HCT116 (cell line): ENCODE results near the gene CLRN3.

Experiments
- EZH2 ChIP-seq: fragments of 200-600 bp; sonication (generic); IDR thresholded peaks from 2 replicates; pipeline ENCODE4 v1.6.1; 2017; ENCODE audit warnings: antibody characterized with exemption, mixed run types
- EZH2phosphoT487 ChIP-seq: fragments of 200-600 bp; IDR thresholded peaks from 2 replicates; pipeline ENCODE4 v1.6.1; 2018; ENCODE audit warnings: antibody characterized with exemption, borderline replicate concordance
- ZFX ChIP-seq: fragments of 450-650 bp; IDR thresholded peaks from 2 replicates; pipeline ENCODE4 v1.6.1; 2017
- TF ChIP-seq, protein P1 (sequence below), 3 experiments: fragments of 200-600 bp in 1 of 3; sonication (generic) in 1 of 3; IDR thresholded peaks in 2 of 3; conservative IDR thresholded peaks in 1 of 3; 2 replicates each; pipeline ENCODE4 v1.5.1; 2012 to 2017; ENCODE audit warnings: low read depth in 2 of 3, low read length in 2 of 3, antibody characterized with exemption in 1 of 3, borderline replicate concordance in 1 of 3, control low read depth in 1 of 3, mild to moderate bottlenecking in 1 of 3, mixed read lengths in 1 of 3, mixed run types in 1 of 3, moderate library complexity in 1 of 3; ENCODE audit not compliant: insufficient read depth in 1 of 3

DNA sequence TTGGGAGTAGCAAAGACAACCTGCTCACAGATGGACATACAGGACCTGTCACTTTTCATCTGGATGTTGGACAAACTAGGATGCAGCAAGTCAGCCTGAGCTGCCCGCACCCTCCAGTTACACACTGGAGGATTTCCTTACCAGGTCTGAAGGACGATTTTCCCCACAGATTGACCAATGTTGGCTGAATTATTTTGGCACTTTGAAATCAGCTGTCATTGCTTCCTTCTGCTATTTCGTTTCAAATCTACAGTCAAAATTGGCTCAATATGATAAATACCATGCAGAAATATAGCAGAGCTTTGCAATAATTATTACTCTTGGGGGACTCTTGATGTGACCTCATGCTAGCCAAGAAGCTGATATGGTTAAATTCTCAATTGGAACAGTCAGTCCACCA is 2.5 kb downstream of the CLRN3 start:
- TF ChIP-seq ZFX (no peak), EZH2 (no peak), EZH2phosphoT487 (no peak)
- TF ChIP-seq, protein P1, sequence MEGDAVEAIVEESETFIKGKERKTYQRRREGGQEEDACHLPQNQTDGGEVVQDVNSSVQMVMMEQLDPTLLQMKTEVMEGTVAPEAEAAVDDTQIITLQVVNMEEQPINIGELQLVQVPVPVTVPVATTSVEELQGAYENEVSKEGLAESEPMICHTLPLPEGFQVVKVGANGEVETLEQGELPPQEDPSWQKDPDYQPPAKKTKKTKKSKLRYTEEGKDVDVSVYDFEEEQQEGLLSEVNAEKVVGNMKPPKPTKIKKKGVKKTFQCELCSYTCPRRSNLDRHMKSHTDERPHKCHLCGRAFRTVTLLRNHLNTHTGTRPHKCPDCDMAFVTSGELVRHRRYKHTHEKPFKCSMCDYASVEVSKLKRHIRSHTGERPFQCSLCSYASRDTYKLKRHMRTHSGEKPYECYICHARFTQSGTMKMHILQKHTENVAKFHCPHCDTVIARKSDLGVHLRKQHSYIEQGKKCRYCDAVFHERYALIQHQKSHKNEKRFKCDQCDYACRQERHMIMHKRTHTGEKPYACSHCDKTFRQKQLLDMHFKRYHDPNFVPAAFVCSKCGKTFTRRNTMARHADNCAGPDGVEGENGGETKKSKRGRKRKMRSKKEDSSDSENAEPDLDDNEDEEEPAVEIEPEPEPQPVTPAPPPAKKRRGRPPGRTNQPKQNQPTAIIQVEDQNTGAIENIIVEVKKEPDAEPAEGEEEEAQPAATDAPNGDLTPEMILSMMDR (IDR thresholded peaks at IDR 0.05 in 2 of 3, conservative IDR thresholded peaks at IDR 0.05 in 1 of 3; ENCODE audit: borderline replicate concordance in 1 of 3, insufficient read depth in 1 of 3, low read depth in 2 of 3, low read length in 2 of 3), result no peak
